Germinal center (tissue), 1 donor: ENCODE results near the gene GPR15LG.

Experiments
- DNase-seq: peaks from one replicate; pipeline ENCODE4 v3.0.0; 2012; ENCODE audit warnings: mixed read lengths, low spot score

The GPR15LG gene

GRCh38 chr10:84193846-84194423, 20.3 kb downstream of the GPR15LG start:
- DNase-seq: no peak

- peak; percentile 66 for DNase-seq
These were observed 20.9 kb downstream of the GPR15LG start, which contains the start of gene CDHR1 for GRCh38 chr10:84194424-84195043. CDHR1 (plus strand) TSS chr10:84194537; CDS start chr10:84194761, 224 bp downstream.

- DNase-seq: no peak
These were observed 21.6 kb downstream of the GPR15LG start for GRCh38 chr10:84195044-84195830.

DNA sequence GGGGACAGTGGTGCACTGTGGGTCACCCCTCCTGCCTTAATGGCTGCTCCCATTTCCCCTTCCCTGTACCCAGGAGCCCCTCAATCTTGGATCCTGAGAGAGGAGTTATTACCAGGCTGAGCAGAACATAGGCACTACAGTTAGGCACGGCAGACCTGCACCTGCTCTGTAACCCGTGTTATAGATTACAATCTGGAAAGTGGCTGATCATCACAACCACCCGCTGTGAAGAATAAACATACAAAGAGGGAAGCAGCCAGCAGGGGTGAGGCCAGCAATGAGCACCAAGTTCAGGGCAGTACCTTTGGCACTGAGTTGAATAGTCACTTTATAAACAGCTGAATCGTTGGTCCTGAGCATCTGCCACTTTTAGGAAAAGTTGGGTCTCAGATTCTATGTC, 22.5 kb downstream of the GPR15LG start:
- no peak for DNase-seq

- DNase-seq: no peak
These were observed 23.3 kb downstream of the GPR15LG start for GRCh38 chr10:84196941-84197340.

DNA sequence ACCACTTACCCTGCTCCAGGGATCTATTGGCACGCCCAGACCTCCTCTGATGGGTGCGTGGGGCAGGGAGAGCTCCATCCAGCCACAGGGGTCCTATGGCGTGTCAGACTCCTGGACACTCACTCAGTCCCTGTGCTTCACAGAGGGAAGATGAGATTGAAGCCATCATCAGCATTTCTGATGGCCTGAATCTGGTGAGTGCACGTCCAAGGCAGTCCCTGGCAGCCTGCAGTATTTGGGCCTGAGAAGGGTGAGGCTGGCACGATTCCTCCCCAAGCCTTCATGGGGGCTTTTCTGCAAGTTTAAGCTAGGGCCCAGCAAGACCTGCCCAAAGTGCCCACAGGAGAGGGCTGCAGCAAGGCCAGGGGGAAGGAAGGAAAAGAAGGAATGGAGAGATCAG, 24.0 kb downstream of the GPR15LG start:
- DNase-seq: no peak

- no peak for DNase-seq
These were observed 24.8 kb downstream of the GPR15LG start for GRCh38 chr10:84198206-84198915.

- DNase-seq: no peak
These were observed 27.1 kb downstream of the GPR15LG start for GRCh38 chr10:84200537-84201243.

- DNase-seq: no peak
These were observed 27.6 kb downstream of the GPR15LG start for GRCh38 chr10:84201244-84201606.

- no peak for DNase-seq
These were observed 28.1 kb downstream of the GPR15LG start for GRCh38 chr10:84201682-84202081.

- DNase-seq: no peak
These were observed 28.7 kb downstream of the GPR15LG start for GRCh38 chr10:84202349-84202748.

DNA sequence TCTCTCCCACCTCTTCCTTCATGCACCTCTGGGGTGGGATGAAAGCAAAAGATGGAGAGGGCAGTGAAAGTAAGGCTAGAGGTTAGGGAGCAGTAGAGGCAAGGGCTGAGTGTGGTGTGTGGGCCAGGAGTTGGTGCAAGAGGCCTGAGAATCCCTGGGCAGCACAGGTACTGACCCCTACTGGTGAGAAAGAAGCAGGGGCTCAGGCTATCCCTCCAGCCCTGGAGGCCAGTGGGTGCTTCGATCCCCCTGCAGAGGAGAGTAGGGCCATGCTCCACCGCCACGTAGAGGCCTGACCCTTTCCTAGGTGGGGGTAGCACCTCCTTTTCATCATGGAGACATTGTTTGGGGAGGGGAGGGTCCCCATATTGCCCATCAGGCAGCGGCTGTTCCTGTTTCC, 30.5 kb downstream of the GPR15LG start:
- peak; percentile 42 for DNase-seq

DNA sequence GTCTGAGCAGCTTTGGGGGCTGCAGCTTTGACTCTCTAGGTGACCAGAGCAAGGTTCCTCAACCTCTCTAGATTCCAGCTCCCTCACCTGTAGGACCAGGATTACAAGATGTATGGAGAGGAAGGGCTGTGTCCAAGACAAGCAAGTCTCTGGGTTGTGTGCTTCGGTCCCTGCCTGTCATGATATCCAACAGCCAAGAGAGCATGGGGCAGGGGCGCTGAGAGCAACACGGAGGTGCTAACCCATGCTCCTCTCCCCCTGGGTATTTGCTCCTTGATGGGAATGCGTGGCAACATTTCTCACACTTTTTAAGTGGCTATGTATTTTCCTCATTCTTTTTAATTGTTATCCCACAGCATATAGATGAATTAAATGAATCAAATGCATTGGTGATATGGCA, 31.0 kb downstream of the GPR15LG start:
- no peak for DNase-seq

- peak; percentile 74 for DNase-seq
These were observed 31.6 kb downstream of the GPR15LG start for GRCh38 chr10:84205049-84205852.

DNA sequence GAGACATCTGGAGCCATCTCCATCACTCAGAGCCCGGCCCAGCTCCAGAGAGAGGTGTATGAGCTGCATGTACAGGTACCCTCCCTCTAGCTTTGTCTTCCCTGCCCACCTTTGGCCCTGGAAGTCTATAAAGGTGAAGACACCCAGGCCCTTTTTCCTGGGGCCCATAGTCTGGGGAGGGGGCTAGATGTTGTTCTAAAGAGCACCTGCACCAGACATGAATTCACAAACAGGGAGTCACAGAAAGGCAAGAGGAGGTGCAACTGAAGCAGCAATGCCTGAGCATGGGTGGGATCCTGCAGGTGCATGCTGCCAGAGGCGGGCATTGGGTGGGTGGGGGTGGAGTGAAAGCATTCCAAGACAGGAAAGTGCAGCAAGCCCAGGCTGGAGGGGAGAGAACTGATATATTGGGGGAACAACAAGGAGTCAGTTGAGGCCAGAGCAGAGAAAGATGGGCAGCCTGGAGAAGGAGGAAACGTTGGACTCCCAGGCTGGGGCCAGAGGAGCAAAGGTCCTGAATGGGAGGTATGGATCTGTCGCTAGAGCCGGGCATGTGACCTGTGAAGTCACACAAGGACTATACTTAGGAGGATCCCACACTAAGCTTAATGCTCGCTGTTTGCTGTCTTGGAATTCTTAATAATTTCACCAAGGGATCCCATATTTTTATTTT, 32.4 kb downstream of the GPR15LG start:
- no peak for DNase-seq

GRCh38 chr10:84208023-84208422, 34.4 kb downstream of the GPR15LG start:
- DNase-seq: no peak

GRCh38 chr10:84211566-84211965, 38.0 kb downstream of the GPR15LG start:
- DNase-seq: no peak

- no peak for DNase-seq
These were observed 38.4 kb downstream of the GPR15LG start for GRCh38 chr10:84212014-84212413.

DNA sequence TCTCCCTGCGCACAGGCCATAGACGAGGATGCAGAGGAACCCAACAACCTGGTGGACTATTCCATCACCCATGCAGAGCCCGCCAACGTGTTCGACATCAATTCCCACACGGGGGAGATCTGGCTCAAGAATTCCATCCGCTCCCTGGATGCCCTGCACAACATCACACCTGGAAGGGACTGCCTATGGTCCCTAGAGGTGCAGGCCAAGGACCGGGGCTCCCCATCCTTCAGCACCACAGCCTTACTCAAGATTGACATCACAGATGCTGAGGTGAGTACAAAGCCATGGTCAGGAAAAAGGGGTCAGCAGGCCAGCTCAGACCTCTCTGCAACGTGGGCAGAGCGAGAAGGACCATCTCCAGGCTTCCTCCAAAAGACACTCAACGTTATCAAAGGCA, 39.5 kb downstream of the GPR15LG start:
- DNase-seq: no peak

- DNase-seq: no peak
These were observed 40.5 kb downstream of the GPR15LG start for GRCh38 chr10:84214046-84214572.
